Activated naive CD8-positive, alpha-beta T cell treated with anti-CD3 and anti-CD28 coated beads, Interleukin-2, amount 50 U/mL, for 16 hours (primary cell): ENCODE results near the gene DYNC1I1.

ENCODE experiments used
- DNase-seq: peaks from one replicate; pipeline ENCODE4 v3.0.0-alpha.2; 2020; ENCODE audit warnings: low read depth, low spot score

The DYNC1I1 gene

GRCh38 chr7:96017877-96018276 is 245.5 kb downstream of the DYNC1I1 start:
- DNase-seq = no peak

- DNase-seq = no peak
Observed at GRCh38 chr7:96021568-96021967, 249.2 kb downstream of the DYNC1I1 start.

GRCh38 chr7:96023387-96023786 is 251.0 kb downstream of the DYNC1I1 start:
- DNase-seq = no peak

- no peak for DNase-seq
Observed at GRCh38 chr7:96026010-96026409, 253.7 kb downstream of the DYNC1I1 start.

- no peak for DNase-seq
Observed at GRCh38 chr7:96026611-96027010, 254.3 kb downstream of the DYNC1I1 start.

- no peak for DNase-seq
Observed at GRCh38 chr7:96028729-96029128, 256.4 kb downstream of the DYNC1I1 start.

- no peak for DNase-seq
Observed at GRCh38 chr7:96033009-96033598, 260.8 kb downstream of the DYNC1I1 start.

- DNase-seq = no peak
Observed at GRCh38 chr7:96034940-96035727, 262.8 kb downstream of the DYNC1I1 start.

GRCh38 chr7:96040250-96040772 is 268.0 kb downstream of the DYNC1I1 start:
- no peak for DNase-seq

GRCh38 chr7:96041171-96041570 is 268.8 kb downstream of the DYNC1I1 start:
- no peak for DNase-seq

GRCh38 chr7:96045181-96045580 is 272.8 kb downstream of the DYNC1I1 start:
- DNase-seq = no peak

GRCh38 chr7:96045919-96046318 is 273.6 kb downstream of the DYNC1I1 start:
- DNase-seq = no peak

GRCh38 chr7:96052289-96052688 is 279.9 kb downstream of the DYNC1I1 start:
- DNase-seq = no peak

GRCh38 chr7:96052860-96053470 is 280.6 kb downstream of the DYNC1I1 start:
- no peak for DNase-seq

- DNase-seq = no peak
Observed at GRCh38 chr7:96055717-96056116, 283.4 kb downstream of the DYNC1I1 start.

- DNase-seq = no peak
Observed at GRCh38 chr7:96059075-96059474, 286.7 kb downstream of the DYNC1I1 start.

GRCh38 chr7:96061009-96061408 is 288.7 kb downstream of the DYNC1I1 start:
- no peak for DNase-seq

- DNase-seq = no peak
Observed at GRCh38 chr7:96061844-96062243, 289.5 kb downstream of the DYNC1I1 start.

- no peak for DNase-seq
Observed at GRCh38 chr7:96067321-96067720, 295.0 kb downstream of the DYNC1I1 start.

- DNase-seq = no peak
Observed at GRCh38 chr7:96069401-96069800, 297.0 kb downstream of the DYNC1I1 start.

- DNase-seq = no peak
Observed at GRCh38 chr7:96074871-96075270, 302.5 kb downstream of the DYNC1I1 start.

GRCh38 chr7:96075510-96076349 is 303.4 kb downstream of the DYNC1I1 start:
- DNase-seq = peak; percentile 4
